H9 (cell line): ENCODE data around the gene SPAG4. TPM values are rescaled to one million over a fixed set of nuclear protein-coding genes. Genes with fewer than 3 reads are reported as not detected.

Source experiments
- DNase-seq: peaks from one replicate; pipeline ENCODE4 v3.0.0-alpha.2; 2017
- H2AFZ ChIP-seq: one replicate; pipeline ENCODE4 v1.6.1; 2013; ENCODE audit warnings: mild to moderate bottlenecking, low read length, control low read depth, moderate library complexity
- H2AK5ac ChIP-seq: 2 replicates; pipeline ENCODE4 v1.6.1; 2013; ENCODE audit warnings: low read length, control low read depth, mixed read lengths; ENCODE audit not compliant: insufficient read length
- H2BK120ac ChIP-seq: one replicate; pipeline ENCODE4 v1.6.1; 2013; ENCODE audit warnings: low read depth, mild to moderate bottlenecking, low read length, control low read depth, inconsistent platforms; ENCODE audit not compliant: poor library complexity, severe bottlenecking
- H2BK12ac ChIP-seq: 2 replicates; pipeline ENCODE4 v1.6.1; 2013; ENCODE audit warnings: low read length, control low read depth, mixed read lengths, low read depth; ENCODE audit not compliant: insufficient read length
- H2BK15ac ChIP-seq: 2 replicates; pipeline ENCODE4 v1.6.1; 2013; ENCODE audit warnings: low read depth, low read length, control low read depth
- H2BK20ac ChIP-seq: one replicate; pipeline ENCODE4 v1.6.1; 2013; ENCODE audit warnings: low read depth, mild to moderate bottlenecking, low read length, control low read depth, inconsistent platforms; ENCODE audit not compliant: poor library complexity, severe bottlenecking
- H2BK5ac ChIP-seq: 2 replicates; pipeline ENCODE4 v1.6.1; 2013; ENCODE audit warnings: low read length, control low read depth, mixed read lengths; ENCODE audit not compliant: insufficient read length
- H3K14ac ChIP-seq: 2 replicates; pipeline ENCODE4 v1.6.1; 2013; ENCODE audit warnings: low read length, control low read depth; ENCODE audit not compliant: insufficient read depth
- H3K18ac ChIP-seq: 2 replicates; pipeline ENCODE4 v1.6.1; 2013; ENCODE audit warnings: low read depth, mild to moderate bottlenecking, mixed read lengths, low read length, control low read depth; ENCODE audit not compliant: insufficient read length
- H3K23ac ChIP-seq: 2 replicates; pipeline ENCODE4 v1.6.1; 2013; ENCODE audit warnings: low read length, control low read depth, mixed read lengths, low read depth; ENCODE audit not compliant: insufficient read length
- H3K23me2 ChIP-seq: 2 replicates; pipeline ENCODE4 v1.6.1; 2013; ENCODE audit warnings: low read depth, mild to moderate bottlenecking, mixed read lengths, low read length, control low read depth; ENCODE audit not compliant: insufficient read length, poor library complexity, severe bottlenecking
- H3K27ac ChIP-seq: 2 replicates; pipeline ENCODE4 v1.5.1; 2013; ENCODE audit warnings: low read length, control low read depth, mixed read lengths, low read depth; ENCODE audit not compliant: insufficient read length
- H3K27me3 ChIP-seq: 2 replicates; pipeline ENCODE4 v1.6.1; 2013; ENCODE audit warnings: low read length, control low read depth, inconsistent platforms; ENCODE audit not compliant: insufficient read depth
- H3K4ac ChIP-seq: 2 replicates; pipeline ENCODE4 v1.6.1; 2013; ENCODE audit warnings: low read depth, mild to moderate bottlenecking, control low read depth, inconsistent platforms, low read length, moderate library complexity
- H3K4me1 ChIP-seq: 2 replicates; pipeline ENCODE4 v1.6.1; 2013; ENCODE audit warnings: low read length, control low read depth, inconsistent platforms; ENCODE audit not compliant: insufficient read depth
- H3K4me2 ChIP-seq: 2 replicates; pipeline ENCODE4 v1.6.1; 2013; ENCODE audit warnings: low read length, control low read depth, mixed read lengths; ENCODE audit not compliant: insufficient read length, insufficient read depth
- H3K56ac ChIP-seq: 2 replicates; pipeline ENCODE4 v1.6.1; 2013; ENCODE audit warnings: low read depth, mild to moderate bottlenecking, mixed read lengths, low read length, control low read depth; ENCODE audit not compliant: insufficient read length
- H3K79me1 ChIP-seq: 2 replicates; pipeline ENCODE4 v1.6.1; 2013; ENCODE audit warnings: low read depth, mild to moderate bottlenecking, moderate library complexity, low read length, control low read depth, inconsistent platforms; ENCODE audit not compliant: insufficient read depth, poor library complexity, severe bottlenecking
- H3K79me2 ChIP-seq: 2 replicates; pipeline ENCODE4 v1.6.1; 2013; ENCODE audit warnings: low read length, control low read depth, inconsistent platforms; ENCODE audit not compliant: insufficient read depth
- H3K9ac ChIP-seq: 2 replicates; pipeline ENCODE4 v1.6.1; 2013; ENCODE audit warnings: low read length, control low read depth, mixed read lengths; ENCODE audit not compliant: insufficient read length; ENCODE audit errors: extremely low read depth
- H3K9me3 ChIP-seq: one replicate; pipeline ENCODE4 v1.6.1; 2013; ENCODE audit warnings: low read depth, low read length, inconsistent platforms; ENCODE audit not compliant: control insufficient read depth
- H3T11ph ChIP-seq: one replicate; pipeline ENCODE4 v1.6.1; 2013; ENCODE audit warnings: mild to moderate bottlenecking, low read length, control low read depth, inconsistent platforms
- H4K20me1 ChIP-seq: one replicate; pipeline ENCODE4 v1.6.1; 2013; ENCODE audit not compliant: control insufficient read depth, insufficient read length, insufficient read depth
- H4K5ac ChIP-seq: 2 replicates; pipeline ENCODE4 v1.6.1; 2013; ENCODE audit warnings: low read depth, mild to moderate bottlenecking, mixed read lengths, low read length, control low read depth; ENCODE audit not compliant: insufficient read length
- H4K8ac ChIP-seq: replicated peaks from 2 replicates; pipeline ENCODE4 v1.6.1; 2013; ENCODE audit warnings: low read length, control low read depth, mixed read lengths, low read depth; ENCODE audit not compliant: insufficient read length
- H4K91ac ChIP-seq: 2 replicates; pipeline ENCODE4 v1.6.1; 2013; ENCODE audit warnings: low read depth, mild to moderate bottlenecking, moderate library complexity, mixed read lengths, low read length, control low read depth; ENCODE audit not compliant: insufficient read length
- H3K27ac Mint-ChIP-seq, 3 experiments: 2 replicates in 2 of 3; 3 replicates in 1 of 3; pipeline ENCODE4 v1.8.0; 2020 to 2021; ENCODE audit warnings: mixed read lengths in 3 of 3, mild to moderate bottlenecking in 1 of 3, moderate library complexity in 1 of 3
- H3K27me3 Mint-ChIP-seq: 2 replicates; pipeline ENCODE4 v1.8.0; 2021; ENCODE audit warnings: low read depth, mild to moderate bottlenecking, moderate library complexity, mixed read lengths
- H3K36me3 Mint-ChIP-seq, 3 experiments: 2 replicates in 2 of 3; 3 replicates in 1 of 3; pipeline ENCODE4 v1.8.0; 2020 to 2021; ENCODE audit warnings: low read depth in 3 of 3, mixed read lengths in 3 of 3; ENCODE audit not compliant: insufficient read depth in 1 of 3
- H3K4me1 Mint-ChIP-seq, 2 experiments: 2 replicates each; pipeline ENCODE4 v1.8.0; 2020; ENCODE audit warnings: mixed read lengths in 2 of 2
- H3K4me3 Mint-ChIP-seq, 2 experiments: 2 replicates in 1 of 2; 3 replicates in 1 of 2; pipeline ENCODE4 v1.8.0; 2020 to 2021; ENCODE audit warnings: mild to moderate bottlenecking in 2 of 2, mixed read lengths in 2 of 2, moderate library complexity in 1 of 2
- H3K9me3 Mint-ChIP-seq, 2 experiments: 2 replicates in 1 of 2; 3 replicates in 1 of 2; pipeline ENCODE4 v1.8.0; 2020; ENCODE audit warnings: mild to moderate bottlenecking in 2 of 2, mixed read lengths in 2 of 2, moderate library complexity in 1 of 2
- WGBS: extraction: QIAGEN DNeasy Blood & Tissue Kit; methylation state at CpG from one replicate; pipeline ENCODE4 v1.1.7; 2013; ENCODE audit warnings: missing lambda C conversion rate, low lambda C conversion rate, mixed read lengths; ENCODE audit not compliant: insufficient read length; ENCODE audit errors: extremely low coverage; 5-methylcytosine and 5-hydroxymethylcytosine counted together
- total RNA-seq: library from RNA; stranded (reverse); gene quantifications from 2 replicates; pipeline ENCODE4 v1.2.1, GENCODE V29; 2021
- TF ChIP-seq, protein P1 (sequence below): fragments of 200-600 bp; sonication (generic); conservative IDR thresholded peaks from 3 replicates; pipeline ENCODE4 v1.8.0; 2021; ENCODE audit warnings: antibody characterized with exemption, mild to moderate bottlenecking

SPAG4 gene
- total RNA-seq, 1 experiment from 2014 or later: 4.9 TPM

DNA sequence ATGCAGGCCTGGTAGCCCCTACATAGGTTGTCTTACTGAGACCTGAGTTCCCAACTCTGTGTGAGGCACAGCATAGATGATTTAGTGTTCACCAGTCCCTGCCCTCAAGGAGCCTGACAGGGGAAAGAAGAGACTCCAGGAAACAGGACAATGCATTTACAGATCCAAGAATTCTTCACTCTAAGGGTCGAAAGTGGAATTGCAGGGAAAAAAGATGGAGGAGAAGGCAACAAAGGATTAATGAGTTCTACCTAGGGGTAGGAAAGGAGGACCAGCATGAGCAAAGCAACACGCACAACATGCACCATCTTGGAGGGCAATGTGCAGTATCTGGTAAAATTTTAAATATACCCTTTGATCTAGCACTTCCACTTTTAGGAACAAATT lies 5.9 kb downstream of the SPAG4 start:
- no peak overlapping the region for H3K4ac ChIP-seq
- H3K4me1 ChIP-seq: no peaks in the 10 kb centered on the region
- H2BK15ac ChIP-seq: no peak overlapping the region
- H2BK120ac ChIP-seq: no peak overlapping the region
- H3K27me3 ChIP-seq: no peaks in the 10 kb centered on the region
- DNase-seq: no peak
- no peak overlapping the region for H3K9ac ChIP-seq
- H3K23ac ChIP-seq: no peak overlapping the region
- no peak overlapping the region for H3K27ac ChIP-seq
- Mint-ChIP-seq H3K4me1 (peaks cover 21 to 25% of the 10 kb centered on the region in 2 experiments), H3K9me3 (no peaks in the 10 kb centered on the region; a peak in 1 of 5 replicates), H3K4me3 (no peak overlapping the region), H3K27me3 (peaks cover 8% of the 10 kb centered on the region), H3K27ac (peak overlapping the region in 1 of 3 experiments; percentile 50; a peak in 1 of 7 replicates), H3K36me3 (peaks cover 15 to 17% (median 16%) of the 10 kb centered on the region in 3 experiments; a peak in 6 of 7 replicates)
- H2BK20ac ChIP-seq: no peak overlapping the region
- no CpG with 5 or more reads among the region's 2 CpGs for WGBS
- H3K56ac ChIP-seq: no peak overlapping the region
- TF ChIP-seq, protein P1, sequence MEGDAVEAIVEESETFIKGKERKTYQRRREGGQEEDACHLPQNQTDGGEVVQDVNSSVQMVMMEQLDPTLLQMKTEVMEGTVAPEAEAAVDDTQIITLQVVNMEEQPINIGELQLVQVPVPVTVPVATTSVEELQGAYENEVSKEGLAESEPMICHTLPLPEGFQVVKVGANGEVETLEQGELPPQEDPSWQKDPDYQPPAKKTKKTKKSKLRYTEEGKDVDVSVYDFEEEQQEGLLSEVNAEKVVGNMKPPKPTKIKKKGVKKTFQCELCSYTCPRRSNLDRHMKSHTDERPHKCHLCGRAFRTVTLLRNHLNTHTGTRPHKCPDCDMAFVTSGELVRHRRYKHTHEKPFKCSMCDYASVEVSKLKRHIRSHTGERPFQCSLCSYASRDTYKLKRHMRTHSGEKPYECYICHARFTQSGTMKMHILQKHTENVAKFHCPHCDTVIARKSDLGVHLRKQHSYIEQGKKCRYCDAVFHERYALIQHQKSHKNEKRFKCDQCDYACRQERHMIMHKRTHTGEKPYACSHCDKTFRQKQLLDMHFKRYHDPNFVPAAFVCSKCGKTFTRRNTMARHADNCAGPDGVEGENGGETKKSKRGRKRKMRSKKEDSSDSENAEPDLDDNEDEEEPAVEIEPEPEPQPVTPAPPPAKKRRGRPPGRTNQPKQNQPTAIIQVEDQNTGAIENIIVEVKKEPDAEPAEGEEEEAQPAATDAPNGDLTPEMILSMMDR: peak; percentile 49; the same call in 2 of the 3 replicates
- H3K79me2 ChIP-seq: no peaks in the 10 kb centered on the region
- H3T11ph ChIP-seq: no peak overlapping the region
- H3K9me3 ChIP-seq: no peaks in the 10 kb centered on the region
- no peak overlapping the region for H4K8ac ChIP-seq
- no peaks in the 10 kb centered on the region for H4K20me1 ChIP-seq
- no peak overlapping the region for H4K5ac ChIP-seq
- no peak overlapping the region for H4K91ac ChIP-seq
- H2BK12ac ChIP-seq: no peak overlapping the region
- no peak overlapping the region for H2AK5ac ChIP-seq
- H3K23me2 ChIP-seq: peaks cover 14% of the 10 kb centered on the region
- no peak overlapping the region for H2BK5ac ChIP-seq
- H2AFZ ChIP-seq: no peak overlapping the region
- no peaks in the 10 kb centered on the region for H3K79me1 ChIP-seq
- H3K4me2 ChIP-seq: no peak overlapping the region
- H3K18ac ChIP-seq: no peak overlapping the region
- H3K14ac ChIP-seq: no peak overlapping the region
